Measurements from ENCODE around the gene SIK2. TPM values are rescaled to one million over a fixed set of nuclear protein-coding genes. Genes with fewer than 3 reads are reported as not detected.
"Not testable (repeated sequence)": the region's sequence is repeated elsewhere in the genome, so short reads cannot be mapped to it uniquely, and the experiment has no call there.

The SIK2 gene
- total RNA-seq, 1 donor = 2.4 TPM

DNA sequence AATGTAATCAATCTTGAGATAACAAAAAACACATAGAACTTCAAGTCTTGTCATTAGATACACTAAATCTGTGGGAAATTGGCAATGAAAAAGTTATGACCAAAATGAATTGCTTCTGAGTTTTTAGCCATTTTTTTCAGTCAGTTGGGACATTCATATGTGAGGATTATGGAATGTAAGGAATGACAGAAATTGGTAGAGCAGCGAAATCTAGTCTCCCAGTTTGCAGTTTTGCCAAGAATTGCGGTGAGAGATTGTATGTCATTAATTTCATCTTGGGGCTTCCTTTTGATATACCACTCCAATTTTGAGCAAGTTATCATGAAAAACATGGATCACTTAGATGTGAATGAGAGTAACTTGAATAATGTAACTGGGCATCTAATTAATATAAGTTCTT lies 49.9 kb downstream of the SIK2 start:
- Histone ChIP-seq H3K4me1 (ENCODE audit: insufficient read depth, low read length) (no peaks in the 10 kb centered on the region), H3K27me3 (ENCODE audit: insufficient read depth, low read length) (no peaks in the 10 kb centered on the region), H3K4me3 (ENCODE audit: low read length) (no peak overlapping the region), H3K9me3 (ENCODE audit: low read depth, low read length) (no peaks in the 10 kb centered on the region)

DNA sequence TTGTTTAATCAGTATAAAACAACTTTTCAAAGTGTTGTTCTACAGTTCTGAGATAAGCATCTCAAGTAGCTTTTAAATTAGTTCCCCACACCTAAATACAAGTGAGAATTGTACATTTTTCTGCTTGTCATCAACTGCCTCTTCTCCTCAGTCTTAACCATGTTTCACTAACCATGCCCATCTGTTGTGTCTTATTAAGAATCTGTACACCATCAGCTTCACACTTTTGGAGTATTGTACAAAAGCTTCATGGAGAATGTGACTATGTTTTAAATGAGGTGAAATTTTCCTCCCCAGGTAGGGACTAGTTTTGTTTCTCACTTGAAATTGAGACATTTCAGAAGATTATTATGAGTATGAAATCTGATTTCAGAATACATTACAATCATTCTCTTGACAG lies 52.4 kb downstream of the SIK2 start:
- no peaks in the 10 kb centered on the region for H3K4me1 ChIP-seq (ENCODE audit: insufficient read depth, low read length)
- no peaks in the 10 kb centered on the region for H3K9me3 ChIP-seq (ENCODE audit: low read depth, low read length)
- no peaks in the 10 kb centered on the region for H3K27me3 ChIP-seq (ENCODE audit: insufficient read depth, low read length)
- H3K4me3 ChIP-seq (ENCODE audit: low read length) = no peak overlapping the region

DNA sequence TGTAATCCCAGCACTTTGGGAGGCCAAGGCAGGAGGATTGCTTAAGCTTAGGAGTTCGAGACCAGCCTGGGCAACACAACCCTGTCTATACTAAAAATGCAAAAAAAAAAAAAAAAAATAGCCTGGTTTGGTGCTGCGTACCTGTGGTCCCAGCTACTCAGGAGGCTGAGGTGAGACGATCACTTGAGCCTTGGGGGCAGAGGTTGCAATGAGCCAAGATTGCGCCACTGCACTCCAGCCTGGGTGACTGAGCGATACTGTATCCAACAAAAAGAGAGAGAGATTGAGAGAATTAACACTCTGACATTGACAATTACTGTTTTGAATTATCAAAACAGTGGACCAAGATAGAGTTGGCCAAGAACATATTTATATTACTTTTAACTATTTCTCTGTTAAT lies 53.7 kb downstream of the SIK2 start:
- Histone ChIP-seq H3K9me3 (ENCODE audit: low read depth, low read length) (no peaks in the 10 kb centered on the region), H3K4me3 (ENCODE audit: low read length) (no peak overlapping the region), H3K4me1 (ENCODE audit: insufficient read depth, low read length) (no peaks in the 10 kb centered on the region), H3K27me3 (ENCODE audit: insufficient read depth, low read length) (no peaks in the 10 kb centered on the region)

DNA sequence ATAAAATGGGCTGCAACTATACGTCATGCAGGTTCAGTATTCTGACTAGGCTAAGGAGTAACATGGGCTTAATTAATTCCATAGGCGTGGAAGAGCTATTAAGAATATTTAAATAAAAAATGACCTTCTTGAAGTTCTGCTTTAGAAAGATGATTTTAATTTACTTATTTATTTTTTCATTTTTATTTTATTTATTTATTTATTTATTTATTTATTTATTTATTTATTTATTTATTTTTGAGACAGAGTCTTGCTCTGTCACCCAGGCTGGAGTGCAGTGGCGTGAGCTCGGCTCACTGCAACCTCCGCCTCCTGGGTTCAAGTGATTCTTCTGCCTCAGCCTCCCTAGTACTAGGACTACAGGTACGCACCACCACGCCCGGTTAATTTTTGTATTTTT lies 55.7 kb downstream of the SIK2 start:
- not testable (repeated sequence) for H3K4me1 ChIP-seq (ENCODE audit: insufficient read depth, low read length); H3K9me3 ChIP-seq (ENCODE audit: low read depth, low read length); H3K4me3 ChIP-seq (ENCODE audit: low read length); H3K27me3 ChIP-seq (ENCODE audit: insufficient read depth, low read length)

DNA sequence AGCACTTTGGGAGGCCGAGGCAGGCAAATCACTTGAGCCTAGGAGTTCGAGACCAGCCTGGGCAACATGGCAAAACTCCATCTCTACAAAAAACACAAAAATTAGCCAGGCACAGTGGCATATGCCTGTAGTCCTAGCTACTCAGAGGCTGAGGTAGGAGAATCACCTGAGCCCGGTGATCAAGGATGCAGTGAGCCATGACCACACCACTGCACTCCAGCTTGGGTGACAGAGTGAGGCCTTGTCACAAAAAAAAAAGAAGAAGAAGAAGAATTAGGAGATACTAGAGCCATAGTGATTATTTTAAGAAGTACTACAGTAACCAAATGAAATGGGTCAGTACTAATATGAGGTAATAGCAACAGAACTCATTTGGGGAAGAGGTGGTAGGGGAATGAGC lies 56.2 kb downstream of the SIK2 start:
- H3K27me3 ChIP-seq (ENCODE audit: insufficient read depth, low read length); H3K4me3 ChIP-seq (ENCODE audit: low read length); H3K4me1 ChIP-seq (ENCODE audit: insufficient read depth, low read length); H3K9me3 ChIP-seq (ENCODE audit: low read depth, low read length): not testable (repeated sequence)

DNA sequence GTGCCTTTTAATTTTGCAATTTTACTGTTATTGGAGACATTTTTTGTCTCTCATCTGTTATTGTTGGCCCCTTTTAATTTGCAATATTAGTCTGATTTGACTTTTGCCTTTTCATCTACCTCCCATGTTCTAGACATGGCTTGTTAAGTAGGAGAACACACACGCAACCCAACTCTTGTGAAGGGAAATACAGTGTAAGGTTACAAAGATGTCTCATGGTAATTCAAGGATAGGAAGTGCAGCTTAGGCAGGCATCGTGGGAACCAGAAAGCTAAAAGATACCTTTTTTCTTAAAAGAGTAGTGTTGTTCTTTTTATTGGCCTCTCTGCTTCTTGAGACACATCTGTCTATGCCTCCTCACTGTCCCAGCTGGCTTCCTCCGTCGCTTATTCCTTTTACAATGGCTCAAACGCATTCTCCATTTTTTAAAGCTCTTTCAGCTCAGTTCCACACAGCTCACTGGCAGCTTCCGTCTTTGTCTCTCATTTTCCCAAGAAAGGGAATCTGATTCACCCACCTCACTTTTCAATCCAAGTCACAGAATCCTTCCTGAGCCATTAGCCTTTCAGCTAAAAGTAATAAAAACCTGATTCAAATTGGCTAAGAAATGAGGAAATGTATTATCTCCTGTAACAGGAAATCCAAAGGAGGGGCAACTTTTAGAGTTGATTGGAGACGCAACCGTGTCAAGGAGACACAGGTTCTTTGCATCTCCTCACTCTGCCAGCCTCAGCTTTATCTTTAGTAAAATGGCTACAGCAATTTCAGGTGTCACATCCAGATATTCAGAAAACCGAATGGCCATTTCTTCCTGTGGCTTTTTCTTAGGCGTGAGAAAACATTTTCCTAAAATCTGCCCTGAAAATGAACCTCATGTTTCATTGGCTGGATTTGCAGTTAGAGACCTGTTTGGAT lies 57.2 kb downstream of the SIK2 start:
- no peaks in the 10 kb centered on the region for H3K27me3 ChIP-seq (ENCODE audit: insufficient read depth, low read length)
- no peaks in the 10 kb centered on the region for H3K9me3 ChIP-seq (ENCODE audit: low read depth, low read length)
- no peak overlapping the region for H3K4me3 ChIP-seq (ENCODE audit: low read length)
- H3K4me1 ChIP-seq (ENCODE audit: insufficient read depth, low read length) = no peaks in the 10 kb centered on the region

DNA sequence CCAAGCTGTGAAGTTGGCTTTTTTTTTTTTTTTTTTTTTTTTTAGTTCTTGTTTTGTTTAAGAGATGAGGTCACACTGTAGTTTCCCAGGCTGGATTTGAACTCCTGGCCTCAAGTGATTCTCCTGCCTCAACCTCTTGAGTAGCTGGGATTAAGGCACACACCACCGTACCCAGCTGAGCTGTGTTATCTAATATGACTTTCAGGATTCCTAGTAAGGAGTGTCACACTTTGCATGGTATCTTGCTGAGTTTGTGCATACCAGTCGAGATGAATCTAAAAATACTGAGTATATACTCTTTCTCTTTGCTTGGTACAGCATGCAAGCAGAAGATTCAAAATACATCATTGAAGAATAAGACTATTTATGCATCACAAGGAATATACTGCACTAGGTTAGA lies 58.6 kb downstream of the SIK2 start:
- no peaks in the 10 kb centered on the region for H3K4me1 ChIP-seq (ENCODE audit: insufficient read depth, low read length)
- H3K9me3 ChIP-seq (ENCODE audit: low read depth, low read length) = no peaks in the 10 kb centered on the region
- H3K27me3 ChIP-seq (ENCODE audit: insufficient read depth, low read length) = no peaks in the 10 kb centered on the region
- no peak overlapping the region for H3K4me3 ChIP-seq (ENCODE audit: low read length)

DNA sequence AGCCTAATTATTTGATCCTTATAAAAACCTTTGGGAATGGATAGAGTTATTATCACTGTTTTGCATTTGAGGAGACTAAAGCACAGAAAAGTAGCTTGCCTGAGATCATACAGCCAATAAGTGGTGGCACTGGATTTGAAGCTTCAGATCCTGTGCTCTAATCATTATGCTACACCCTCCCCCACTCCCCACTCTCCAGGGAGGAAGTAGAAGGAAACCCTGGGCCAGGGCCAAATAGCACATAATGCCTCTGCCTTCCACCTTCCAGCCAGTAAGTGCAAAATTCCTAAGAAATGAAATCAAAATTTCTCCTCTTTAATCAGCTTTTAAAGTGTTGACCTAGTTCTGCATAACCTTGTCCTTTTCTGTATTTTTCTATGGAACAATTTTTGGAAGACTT lies 61.6 kb downstream of the SIK2 start:
- Histone ChIP-seq H3K27me3 (ENCODE audit: insufficient read depth, low read length) (no peaks in the 10 kb centered on the region), H3K4me1 (ENCODE audit: insufficient read depth, low read length) (no peaks in the 10 kb centered on the region), H3K4me3 (ENCODE audit: low read length) (no peak overlapping the region), H3K9me3 (ENCODE audit: low read depth, low read length) (no peaks in the 10 kb centered on the region)

DNA sequence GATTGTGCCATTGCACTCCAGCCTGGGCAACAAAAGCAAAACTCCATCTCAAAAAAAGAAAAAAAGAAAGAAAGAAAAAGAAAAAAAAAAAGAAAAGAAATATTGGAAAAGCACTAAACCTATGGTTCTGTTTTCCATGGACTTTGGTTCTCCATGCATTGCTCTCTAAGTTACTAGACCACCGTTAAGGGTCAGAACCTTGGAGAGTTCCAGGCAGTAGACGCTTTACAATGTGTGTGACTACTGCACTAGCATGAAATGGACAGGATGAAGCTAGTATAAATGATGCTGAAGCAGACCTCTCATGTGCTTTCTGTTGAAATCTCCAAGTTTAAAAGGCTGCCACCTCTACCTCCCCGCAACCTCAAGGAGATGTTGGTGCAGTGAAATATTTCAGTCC lies 63.5 kb downstream of the SIK2 start:
- H3K4me3 ChIP-seq (ENCODE audit: low read length) = no peak overlapping the region
- H3K4me1 ChIP-seq (ENCODE audit: insufficient read depth, low read length) = no peaks in the 10 kb centered on the region
- no peaks in the 10 kb centered on the region for H3K9me3 ChIP-seq (ENCODE audit: low read depth, low read length)
- no peaks in the 10 kb centered on the region for H3K27me3 ChIP-seq (ENCODE audit: insufficient read depth, low read length)

DNA sequence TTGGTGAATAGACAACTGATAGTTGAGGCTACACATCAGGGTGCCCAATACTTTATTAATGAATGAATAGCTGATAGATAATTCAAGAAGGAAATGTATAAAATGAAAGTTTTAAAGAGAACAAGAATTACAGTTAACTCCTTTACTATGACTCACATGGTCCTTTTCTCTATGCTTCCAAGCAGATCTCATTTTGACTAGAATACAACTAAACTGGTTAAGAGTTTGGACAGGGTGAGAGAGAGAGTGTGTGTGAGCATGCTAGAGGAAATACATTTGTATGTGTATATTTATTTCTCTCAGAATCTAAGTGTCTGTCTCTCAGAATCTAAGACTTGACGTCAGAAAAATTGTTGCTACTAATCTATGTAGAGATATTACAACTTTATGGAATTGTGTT lies 66.7 kb downstream of the SIK2 start:
- Histone ChIP-seq H3K4me3 (ENCODE audit: low read length) (no peak overlapping the region), H3K4me1 (ENCODE audit: insufficient read depth, low read length) (no peaks in the 10 kb centered on the region), H3K9me3 (ENCODE audit: low read depth, low read length) (no peaks in the 10 kb centered on the region), H3K27me3 (ENCODE audit: insufficient read depth, low read length) (no peaks in the 10 kb centered on the region)

DNA sequence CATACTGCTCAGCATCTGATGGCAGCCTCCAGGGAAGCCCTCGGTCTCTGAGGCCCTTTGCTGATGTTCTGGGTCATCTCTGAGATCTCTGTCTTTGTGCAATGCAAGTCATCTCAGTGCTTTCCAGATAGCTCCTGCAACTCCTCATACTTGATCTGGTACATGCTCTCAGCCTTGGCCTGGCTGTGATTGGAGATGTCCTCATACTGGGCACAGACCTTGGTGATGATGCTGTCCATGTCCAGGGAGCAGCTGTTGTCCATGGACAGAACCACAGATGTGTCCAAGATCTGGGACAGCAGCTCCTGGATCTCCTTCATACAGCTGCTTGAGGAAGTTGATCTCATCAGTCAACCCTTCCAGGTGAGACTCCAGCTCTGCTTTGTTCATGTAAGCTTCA lies 69.1 kb downstream of the SIK2 start:
- Histone ChIP-seq H3K4me1 (ENCODE audit: insufficient read depth, low read length) (no peaks in the 10 kb centered on the region), H3K4me3 (ENCODE audit: low read length) (no peak overlapping the region), H3K9me3 (ENCODE audit: low read depth, low read length) (no peaks in the 10 kb centered on the region), H3K27me3 (ENCODE audit: insufficient read depth, low read length) (no peaks in the 10 kb centered on the region)

DNA sequence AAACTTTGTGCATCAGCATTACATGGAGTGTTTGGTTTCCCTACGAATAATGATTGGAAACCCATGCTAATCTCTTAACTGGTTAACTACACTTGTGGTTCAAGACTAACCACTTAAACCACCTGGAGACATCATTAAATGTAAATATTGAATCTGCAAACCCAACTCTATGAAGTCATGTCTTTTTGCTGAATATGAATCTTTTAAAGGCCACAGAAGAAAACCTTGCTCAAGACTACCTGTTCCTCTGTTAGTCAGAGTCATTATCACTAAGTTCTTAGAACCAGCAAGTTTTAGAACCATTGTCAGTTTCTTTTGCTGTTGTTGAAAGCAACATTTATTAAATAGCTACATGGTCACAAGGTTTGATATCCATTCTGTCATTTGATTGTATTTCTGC lies 70.7 kb downstream of the SIK2 start:
- no peak overlapping the region for H3K4me3 ChIP-seq (ENCODE audit: low read length)
- no peaks in the 10 kb centered on the region for H3K4me1 ChIP-seq (ENCODE audit: insufficient read depth, low read length)
- no peaks in the 10 kb centered on the region for H3K27me3 ChIP-seq (ENCODE audit: insufficient read depth, low read length)
- H3K9me3 ChIP-seq (ENCODE audit: low read depth, low read length) = no peaks in the 10 kb centered on the region

DNA sequence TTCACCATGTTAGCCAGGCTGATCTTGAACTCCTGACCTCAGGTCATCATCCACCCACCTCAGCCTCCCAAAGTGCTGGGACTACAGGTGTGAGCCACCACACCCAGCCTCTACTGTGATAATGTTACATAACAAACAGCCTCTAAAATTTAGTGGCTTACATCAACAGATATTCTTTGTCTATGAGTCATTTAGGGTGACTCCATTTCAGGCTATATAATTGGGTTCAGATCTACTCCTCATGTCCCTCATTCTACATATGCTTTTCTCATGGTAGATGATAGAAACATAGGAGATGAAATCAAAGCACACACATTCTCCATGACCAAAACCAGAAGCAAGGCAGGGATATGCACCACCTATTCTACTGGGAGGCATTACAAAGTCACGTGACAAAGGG lies 72.7 kb downstream of the SIK2 start:
- Histone ChIP-seq H3K27me3 (ENCODE audit: insufficient read depth, low read length) (no peaks in the 10 kb centered on the region), H3K9me3 (ENCODE audit: low read depth, low read length) (no peaks in the 10 kb centered on the region), H3K4me3 (ENCODE audit: low read length) (no peak overlapping the region), H3K4me1 (ENCODE audit: insufficient read depth, low read length) (no peaks in the 10 kb centered on the region)

DNA sequence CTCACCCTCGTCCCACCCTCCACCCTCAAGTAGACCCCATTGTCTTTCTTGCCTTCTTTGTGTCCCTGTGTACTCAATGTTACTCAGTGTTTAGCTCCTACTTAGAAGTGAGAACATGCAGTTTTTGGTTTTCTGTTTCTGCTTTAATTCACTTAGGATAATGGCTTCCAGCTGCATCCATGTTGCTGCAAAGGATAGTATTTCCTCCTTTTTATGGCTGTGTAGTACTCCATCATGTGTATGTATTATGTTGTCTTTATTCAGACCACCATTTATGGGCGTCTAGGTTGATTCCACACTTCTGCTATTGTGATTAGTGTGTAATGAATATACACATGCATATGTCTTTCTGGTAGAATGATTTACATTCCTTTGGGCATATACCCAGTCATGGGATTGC lies 73.6 kb downstream of the SIK2 start:
- Histone ChIP-seq H3K27me3 (ENCODE audit: insufficient read depth, low read length) (no peaks in the 10 kb centered on the region), H3K4me3 (ENCODE audit: low read length) (no peak overlapping the region), H3K9me3 (ENCODE audit: low read depth, low read length) (no peaks in the 10 kb centered on the region), H3K4me1 (ENCODE audit: insufficient read depth, low read length) (no peaks in the 10 kb centered on the region)

DNA sequence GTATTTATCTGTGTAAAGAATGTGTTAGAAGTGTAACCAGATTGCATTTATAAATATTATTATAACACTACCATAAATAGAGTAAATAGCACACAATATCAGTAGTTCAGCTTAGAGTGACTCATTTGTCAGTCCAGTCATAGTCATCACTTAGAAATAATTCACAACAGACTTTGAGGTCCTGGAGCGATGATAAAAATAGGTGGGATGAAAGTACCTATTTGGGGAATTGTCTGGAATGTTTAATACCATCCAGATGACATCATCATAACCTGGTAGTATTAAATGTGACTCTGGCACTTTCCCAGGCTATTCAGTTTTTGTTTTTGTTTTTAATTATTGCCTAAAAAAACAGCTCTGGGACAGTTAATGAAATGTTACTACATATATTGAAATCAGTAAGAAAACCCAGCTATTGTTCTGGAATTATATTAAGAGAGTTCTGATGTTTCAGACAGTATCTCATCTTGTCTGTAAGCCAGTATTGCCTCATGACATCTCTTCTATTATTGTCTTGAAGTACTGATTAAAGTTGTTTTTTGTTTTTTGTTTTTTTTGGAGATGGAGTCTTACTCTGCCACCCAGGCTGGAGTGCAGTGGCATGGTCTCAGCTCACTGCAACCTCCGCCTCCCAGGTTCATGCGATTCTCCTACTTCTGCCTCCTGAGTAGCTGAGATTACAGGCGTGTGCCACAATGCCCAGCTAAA lies 74.8 kb downstream of the SIK2 start:
- H3K9me3 ChIP-seq (ENCODE audit: low read depth, low read length) = no peaks in the 10 kb centered on the region
- H3K4me1 ChIP-seq (ENCODE audit: insufficient read depth, low read length) = no peaks in the 10 kb centered on the region
- H3K4me3 ChIP-seq (ENCODE audit: low read length) = no peak overlapping the region
- no peaks in the 10 kb centered on the region for H3K27me3 ChIP-seq (ENCODE audit: insufficient read depth, low read length)

All from mononuclear cell (primary cell).